ENCODE measurements around the gene ZFYVE9. TPM values are rescaled to one million over a fixed set of nuclear protein-coding genes. Genes with fewer than 3 reads are reported as not detected.
"Not testable (repeated sequence)": the region's sequence is repeated elsewhere in the genome, so short reads cannot be mapped to it uniquely, and the experiment has no call there.

Gene ZFYVE9
- total RNA-seq, 1 donor from 2014 or later, result 12.1 TPM

GRCh38 chr1:52145137-52145536, 3.2 kb downstream of the ZFYVE9 start:
- no peak for ATAC-seq

GRCh38 chr1:52150445-52150844, 8.6 kb downstream of the ZFYVE9 start:
- not testable (repeated sequence) for ATAC-seq

- ATAC-seq, result no peak
These were observed 9.1 kb downstream of the ZFYVE9 start for GRCh38 chr1:52150946-52151345.

GRCh38 chr1:52152572-52152971, 10.7 kb downstream of the ZFYVE9 start:
- no peak for ATAC-seq

- ATAC-seq, result no peak
These were observed 11.1 kb downstream of the ZFYVE9 start for GRCh38 chr1:52153010-52153409.

GRCh38 chr1:52153898-52154297, 12.0 kb downstream of the ZFYVE9 start:
- ATAC-seq, result no peak

- ATAC-seq, result no peak
These were observed 14.6 kb downstream of the ZFYVE9 start for GRCh38 chr1:52156460-52156859.

GRCh38 chr1:52157582-52157981, 15.7 kb downstream of the ZFYVE9 start:
- ATAC-seq, result no peak

GRCh38 chr1:52158218-52158617, 16.3 kb downstream of the ZFYVE9 start:
- no peak for ATAC-seq

GRCh38 chr1:52159033-52159789, 17.3 kb downstream of the ZFYVE9 start:
- peak; percentile 83 for ATAC-seq

GRCh38 chr1:52162947-52163346, 21.1 kb downstream of the ZFYVE9 start:
- ATAC-seq, result no peak

GRCh38 chr1:52164604-52165003, 22.7 kb downstream of the ZFYVE9 start:
- ATAC-seq, result no peak

GRCh38 chr1:52166996-52167753, 25.3 kb downstream of the ZFYVE9 start:
- ATAC-seq, result no peak

- no peak for ATAC-seq
These were observed 26.6 kb downstream of the ZFYVE9 start for GRCh38 chr1:52168373-52169080.

- not testable (repeated sequence) for ATAC-seq
These were observed 29.3 kb downstream of the ZFYVE9 start for GRCh38 chr1:52171149-52171548.

GRCh38 chr1:52179073-52179472, 37.2 kb downstream of the ZFYVE9 start:
- peak; percentile 81 for ATAC-seq

- ATAC-seq, result no peak
These were observed 38.3 kb downstream of the ZFYVE9 start for GRCh38 chr1:52180176-52180575.

- ATAC-seq, result not testable (repeated sequence)
These were observed 39.9 kb downstream of the ZFYVE9 start for GRCh38 chr1:52181759-52182158.

- not testable (repeated sequence) for ATAC-seq
These were observed 40.4 kb downstream of the ZFYVE9 start for GRCh38 chr1:52182328-52182727.

- no peak for ATAC-seq
These were observed 41.0 kb downstream of the ZFYVE9 start for GRCh38 chr1:52182874-52183400.

GRCh38 chr1:52186449-52186848, 44.6 kb downstream of the ZFYVE9 start:
- no peak for ATAC-seq

GRCh38 chr1:52189898-52190480, 48.1 kb downstream of the ZFYVE9 start:
- no peak for ATAC-seq
